ENCODE data around the gene CDK14. TPM values are rescaled to one million over a fixed set of nuclear protein-coding genes. Genes with fewer than 3 reads are reported as not detected.

Gene CDK14
- total RNA-seq, 1 experiment from 2014 or later = 57.9 TPM

DNA sequence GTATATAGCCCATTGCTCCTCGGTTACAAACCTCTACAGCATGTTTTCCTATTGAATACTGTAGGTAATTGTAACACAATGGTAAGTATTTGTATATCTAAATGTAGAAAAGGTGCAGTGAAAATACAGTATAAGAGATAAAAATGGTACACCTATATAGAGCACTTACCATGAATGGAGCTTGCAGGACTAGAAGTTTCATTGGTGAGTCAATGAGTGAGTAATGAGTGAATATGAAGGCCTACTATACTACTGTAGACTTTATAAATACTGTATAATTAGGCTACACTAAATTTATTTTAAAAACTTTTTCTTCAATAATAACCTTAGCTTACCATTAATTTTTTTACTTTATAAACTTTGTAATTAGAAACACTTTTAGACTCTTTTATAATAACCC, 239.7 kb downstream of the CDK14 start:
- POLR2A ChIA-PET = no interaction called here
- peaks cover 36% of the 10 kb centered on the region for H3K9me3 Mint-ChIP-seq
- TF ChIP-seq, protein P1, sequence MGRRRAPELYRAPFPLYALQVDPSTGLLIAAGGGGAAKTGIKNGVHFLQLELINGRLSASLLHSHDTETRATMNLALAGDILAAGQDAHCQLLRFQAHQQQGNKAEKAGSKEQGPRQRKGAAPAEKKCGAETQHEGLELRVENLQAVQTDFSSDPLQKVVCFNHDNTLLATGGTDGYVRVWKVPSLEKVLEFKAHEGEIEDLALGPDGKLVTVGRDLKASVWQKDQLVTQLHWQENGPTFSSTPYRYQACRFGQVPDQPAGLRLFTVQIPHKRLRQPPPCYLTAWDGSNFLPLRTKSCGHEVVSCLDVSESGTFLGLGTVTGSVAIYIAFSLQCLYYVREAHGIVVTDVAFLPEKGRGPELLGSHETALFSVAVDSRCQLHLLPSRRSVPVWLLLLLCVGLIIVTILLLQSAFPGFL (CRISPR knock-in tag; IDR thresholded peaks at IDR 0.05; ENCODE audit: borderline replicate concordance) = no peak
- TF ChIP-seq ATF1 (CRISPR knock-in tag; IDR thresholded peaks at IDR 0.05) (no peak), CREM (CRISPR knock-in tag; IDR thresholded peaks at IDR 0.05) (no peak), IRF2 (CRISPR knock-in tag; IDR thresholded peaks at IDR 0.05; ENCODE audit: borderline replicate concordance, low read depth) (no peak), IRF1 (CRISPR knock-in tag; IDR thresholded peaks at IDR 0.05) (no peak), ZNF317 (CRISPR knock-in tag; IDR thresholded peaks at IDR 0.05; ENCODE audit: borderline replicate concordance, low read depth) (no peak), ESRRA (CRISPR knock-in tag; IDR thresholded peaks at IDR 0.05; ENCODE audit: borderline replicate concordance) (no peak), MXD4 (CRISPR knock-in tag; IDR thresholded peaks at IDR 0.05; ENCODE audit: borderline replicate concordance) (no peak), USF2 (CRISPR knock-in tag; IDR thresholded peaks at IDR 0.05) (no peak), ELF4 (CRISPR knock-in tag; IDR thresholded peaks at IDR 0.05; ENCODE audit: low read depth) (no peak), KAT7 (CRISPR knock-in tag; IDR thresholded peaks at IDR 0.05; ENCODE audit: borderline replicate concordance) (no peak), PRRX2 (CRISPR knock-in tag; IDR thresholded peaks at IDR 0.05) (no peak), ATF6 (CRISPR knock-in tag; IDR thresholded peaks at IDR 0.05) (no peak), RORB (CRISPR knock-in tag; IDR thresholded peaks at IDR 0.05) (no peak), HMGXB4 (CRISPR knock-in tag; IDR thresholded peaks at IDR 0.05) (no peak)
- TF ChIP-seq, protein P2, sequence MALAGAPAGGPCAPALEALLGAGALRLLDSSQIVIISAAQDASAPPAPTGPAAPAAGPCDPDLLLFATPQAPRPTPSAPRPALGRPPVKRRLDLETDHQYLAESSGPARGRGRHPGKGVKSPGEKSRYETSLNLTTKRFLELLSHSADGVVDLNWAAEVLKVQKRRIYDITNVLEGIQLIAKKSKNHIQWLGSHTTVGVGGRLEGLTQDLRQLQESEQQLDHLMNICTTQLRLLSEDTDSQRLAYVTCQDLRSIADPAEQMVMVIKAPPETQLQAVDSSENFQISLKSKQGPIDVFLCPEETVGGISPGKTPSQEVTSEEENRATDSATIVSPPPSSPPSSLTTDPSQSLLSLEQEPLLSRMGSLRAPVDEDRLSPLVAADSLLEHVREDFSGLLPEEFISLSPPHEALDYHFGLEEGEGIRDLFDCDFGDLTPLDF (CRISPR knock-in tag; IDR thresholded peaks at IDR 0.05) = no peak
- TF ChIP-seq, protein P3, sequence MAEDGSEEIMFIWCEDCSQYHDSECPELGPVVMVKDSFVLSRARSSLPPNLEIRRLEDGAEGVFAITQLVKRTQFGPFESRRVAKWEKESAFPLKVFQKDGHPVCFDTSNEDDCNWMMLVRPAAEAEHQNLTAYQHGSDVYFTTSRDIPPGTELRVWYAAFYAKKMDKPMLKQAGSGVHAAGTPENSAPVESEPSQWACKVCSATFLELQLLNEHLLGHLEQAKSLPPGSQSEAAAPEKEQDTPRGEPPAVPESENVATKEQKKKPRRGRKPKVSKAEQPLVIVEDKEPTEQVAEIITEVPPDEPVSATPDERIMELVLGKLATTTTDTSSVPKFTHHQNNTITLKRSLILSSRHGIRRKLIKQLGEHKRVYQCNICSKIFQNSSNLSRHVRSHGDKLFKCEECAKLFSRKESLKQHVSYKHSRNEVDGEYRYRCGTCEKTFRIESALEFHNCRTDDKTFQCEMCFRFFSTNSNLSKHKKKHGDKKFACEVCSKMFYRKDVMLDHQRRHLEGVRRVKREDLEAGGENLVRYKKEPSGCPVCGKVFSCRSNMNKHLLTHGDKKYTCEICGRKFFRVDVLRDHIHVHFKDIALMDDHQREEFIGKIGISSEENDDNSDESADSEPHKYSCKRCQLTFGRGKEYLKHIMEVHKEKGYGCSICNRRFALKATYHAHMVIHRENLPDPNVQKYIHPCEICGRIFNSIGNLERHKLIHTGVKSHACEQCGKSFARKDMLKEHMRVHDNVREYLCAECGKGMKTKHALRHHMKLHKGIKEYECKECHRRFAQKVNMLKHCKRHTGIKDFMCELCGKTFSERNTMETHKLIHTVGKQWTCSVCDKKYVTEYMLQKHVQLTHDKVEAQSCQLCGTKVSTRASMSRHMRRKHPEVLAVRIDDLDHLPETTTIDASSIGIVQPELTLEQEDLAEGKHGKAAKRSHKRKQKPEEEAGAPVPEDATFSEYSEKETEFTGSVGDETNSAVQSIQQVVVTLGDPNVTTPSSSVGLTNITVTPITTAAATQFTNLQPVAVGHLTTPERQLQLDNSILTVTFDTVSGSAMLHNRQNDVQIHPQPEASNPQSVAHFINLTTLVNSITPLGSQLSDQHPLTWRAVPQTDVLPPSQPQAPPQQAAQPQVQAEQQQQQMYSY (CRISPR knock-in tag; IDR thresholded peaks at IDR 0.05) = no peak
- peaks cover 3% of the 10 kb centered on the region for H3K4me1 Mint-ChIP-seq
- no peak for ATAC-seq
- H3K27me3 Mint-ChIP-seq (ENCODE audit: low read depth) = no peaks in the 10 kb centered on the region
- no peak for DNase-seq (ENCODE audit: low spot score)
- peaks cover 39% of the 10 kb centered on the region for H3K36me3 Mint-ChIP-seq
- CTCF ChIA-PET = no interaction called here
- no peak overlapping the region for H3K27ac Mint-ChIP-seq
- H3K4me3 Mint-ChIP-seq = no peak overlapping the region
